AG04450 (cell line): ENCODE results near the gene EPN1. TPM values are rescaled to one million over a fixed set of nuclear protein-coding genes. Genes with fewer than 3 reads are reported as not detected.

Experiments
- CTCF ChIA-PET: fragments of 300-600, 350-600 bp; formaldehyde crosslinking; extraction: SDS; loops from one replicate; lab custom pipeline; 2022; ENCODE audit warnings: antibody characterized with exemption, inconsistent platforms; lab: Charles Lee
- POLR2A ChIA-PET: fragments of 350-600 bp; formaldehyde crosslinking; extraction: SDS; loops from one replicate; lab custom pipeline; 2021; ENCODE audit warnings: antibody characterized with exemption, inconsistent platforms; lab: Yijun Ruan, JAX
- DNase-seq: peaks from one replicate; pipeline ENCODE4 v3.0.0-alpha.2; 2011; ENCODE audit warnings: low read depth, low spot score
- H3K27ac ChIP-seq: one replicate; pipeline ENCODE4 v1.5.1; 2012; ENCODE audit warnings: low read depth, low read length, control low read depth
- H3K27me3 ChIP-seq: one replicate; pipeline ENCODE4 v1.6.0; 2012; ENCODE audit warnings: low read length; ENCODE audit not compliant: control insufficient read depth, insufficient read depth
- H3K4me3 ChIP-seq: 2 replicates; pipeline ENCODE4 v1.5.1; 2011; ENCODE audit warnings: mild to moderate bottlenecking, low read depth, low read length, control low read depth
- H3K9me3 ChIP-seq: 2 replicates; pipeline ENCODE4 v1.5.1; 2012; ENCODE audit warnings: low read length; ENCODE audit not compliant: control insufficient read depth, insufficient read depth
- polyA plus RNA-seq: library from polyadenylated mRNA; depleted of rRNA; stranded (reverse); fragments of >200 nt; gene quantifications from 2 replicates; pipeline ENCODE4 v1.2.3, GENCODE V29; 2011
- TF ChIP-seq, protein P1 (sequence below): IDR thresholded peaks from 2 replicates; pipeline ENCODE4 v1.5.1; 2011; ENCODE audit warnings: low read depth, low read length, control low read depth, inconsistent platforms

The EPN1 gene
- polyA plus RNA-seq, 1 experiment, result 32.1 TPM

DNA sequence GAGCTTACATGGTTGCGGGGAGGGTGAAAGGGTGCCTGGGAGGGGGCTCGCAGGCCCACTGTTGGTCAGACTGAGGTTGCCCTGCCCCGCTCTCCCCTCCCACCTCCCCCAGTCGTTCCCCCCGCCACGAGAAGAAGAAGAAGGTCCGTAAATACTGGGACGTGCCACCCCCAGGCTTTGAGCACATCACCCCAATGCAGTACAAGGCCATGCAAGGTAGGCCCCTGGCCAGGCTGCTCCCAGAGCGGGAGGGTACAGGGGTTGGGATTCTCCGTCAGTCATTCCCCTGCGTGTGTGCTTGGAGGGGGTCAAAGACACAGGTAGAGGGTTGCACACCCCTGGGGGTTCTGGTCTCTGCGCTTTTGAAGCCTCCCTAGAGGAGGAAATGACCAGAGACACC lies 14.6 kb upstream of the EPN1 start:
- no peaks in the 10 kb centered on the region for H3K27me3 ChIP-seq
- no peaks in the 10 kb centered on the region for H3K9me3 ChIP-seq
- ChIA-PET POLR2A (interaction anchor here (0.7 kb wide), 1 partner anchor 9 kb away, joined by 7 read pairs; no protein-coding TSS in a partner anchor), CTCF (interaction anchor here (0.6 to 2.3 kb wide), 2 partner anchors 11 to 22 kb away, joined by 5 to 8 read pairs; no protein-coding TSS in a partner anchor)
- DNase-seq, result no peak
- TF ChIP-seq, protein P1, sequence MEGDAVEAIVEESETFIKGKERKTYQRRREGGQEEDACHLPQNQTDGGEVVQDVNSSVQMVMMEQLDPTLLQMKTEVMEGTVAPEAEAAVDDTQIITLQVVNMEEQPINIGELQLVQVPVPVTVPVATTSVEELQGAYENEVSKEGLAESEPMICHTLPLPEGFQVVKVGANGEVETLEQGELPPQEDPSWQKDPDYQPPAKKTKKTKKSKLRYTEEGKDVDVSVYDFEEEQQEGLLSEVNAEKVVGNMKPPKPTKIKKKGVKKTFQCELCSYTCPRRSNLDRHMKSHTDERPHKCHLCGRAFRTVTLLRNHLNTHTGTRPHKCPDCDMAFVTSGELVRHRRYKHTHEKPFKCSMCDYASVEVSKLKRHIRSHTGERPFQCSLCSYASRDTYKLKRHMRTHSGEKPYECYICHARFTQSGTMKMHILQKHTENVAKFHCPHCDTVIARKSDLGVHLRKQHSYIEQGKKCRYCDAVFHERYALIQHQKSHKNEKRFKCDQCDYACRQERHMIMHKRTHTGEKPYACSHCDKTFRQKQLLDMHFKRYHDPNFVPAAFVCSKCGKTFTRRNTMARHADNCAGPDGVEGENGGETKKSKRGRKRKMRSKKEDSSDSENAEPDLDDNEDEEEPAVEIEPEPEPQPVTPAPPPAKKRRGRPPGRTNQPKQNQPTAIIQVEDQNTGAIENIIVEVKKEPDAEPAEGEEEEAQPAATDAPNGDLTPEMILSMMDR, result no peak
- no peak overlapping the region for H3K4me3 ChIP-seq
- H3K27ac ChIP-seq, result no peak overlapping the region

DNA sequence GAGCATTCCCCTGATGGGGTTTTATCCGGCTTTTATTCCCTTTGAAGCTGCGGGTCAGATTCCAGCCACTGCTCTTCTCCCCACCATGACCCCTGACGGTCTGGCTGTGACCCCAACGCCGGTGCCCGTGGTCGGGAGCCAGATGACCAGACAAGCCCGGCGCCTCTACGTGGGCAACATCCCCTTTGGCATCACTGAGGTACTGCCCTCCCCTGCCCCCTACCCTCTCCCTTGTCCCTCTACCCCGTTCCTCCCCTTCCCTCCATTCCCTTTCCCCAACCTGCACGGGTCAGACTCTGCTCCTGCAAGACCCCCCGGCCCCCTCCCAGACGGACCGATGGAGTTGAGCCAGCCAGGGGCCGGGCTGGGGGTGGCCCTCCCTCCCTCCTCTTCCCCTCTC lies 14.0 kb upstream of the EPN1 start:
- Histone ChIP-seq H3K9me3 (no peaks in the 10 kb centered on the region), H3K27ac (no peak overlapping the region), H3K27me3 (no peaks in the 10 kb centered on the region), H3K4me3 (no peak overlapping the region)
- ChIA-PET CTCF (interaction anchor here (2.3 kb wide), 1 partner anchor 11 kb away, joined by 8 read pairs; no protein-coding TSS in a partner anchor), POLR2A (no interaction called here)
- TF ChIP-seq, protein P1, result no peak
- no peak for DNase-seq

- Histone ChIP-seq H3K27ac (no peak overlapping the region), H3K27me3 (no peaks in the 10 kb centered on the region), H3K4me3 (no peak overlapping the region), H3K9me3 (no peaks in the 10 kb centered on the region)
- no peak for DNase-seq
- POLR2A ChIA-PET, result no interaction called here
- TF ChIP-seq, protein P1, result no peak
- CTCF ChIA-PET, result interaction anchor here (1.0 kb wide), 1 partner anchor 10 kb away, joined by 6 read pairs; no protein-coding TSS in a partner anchor
Observed at GRCh38 chr19:55661826-55662225, 13.2 kb upstream of the EPN1 start.

DNA sequence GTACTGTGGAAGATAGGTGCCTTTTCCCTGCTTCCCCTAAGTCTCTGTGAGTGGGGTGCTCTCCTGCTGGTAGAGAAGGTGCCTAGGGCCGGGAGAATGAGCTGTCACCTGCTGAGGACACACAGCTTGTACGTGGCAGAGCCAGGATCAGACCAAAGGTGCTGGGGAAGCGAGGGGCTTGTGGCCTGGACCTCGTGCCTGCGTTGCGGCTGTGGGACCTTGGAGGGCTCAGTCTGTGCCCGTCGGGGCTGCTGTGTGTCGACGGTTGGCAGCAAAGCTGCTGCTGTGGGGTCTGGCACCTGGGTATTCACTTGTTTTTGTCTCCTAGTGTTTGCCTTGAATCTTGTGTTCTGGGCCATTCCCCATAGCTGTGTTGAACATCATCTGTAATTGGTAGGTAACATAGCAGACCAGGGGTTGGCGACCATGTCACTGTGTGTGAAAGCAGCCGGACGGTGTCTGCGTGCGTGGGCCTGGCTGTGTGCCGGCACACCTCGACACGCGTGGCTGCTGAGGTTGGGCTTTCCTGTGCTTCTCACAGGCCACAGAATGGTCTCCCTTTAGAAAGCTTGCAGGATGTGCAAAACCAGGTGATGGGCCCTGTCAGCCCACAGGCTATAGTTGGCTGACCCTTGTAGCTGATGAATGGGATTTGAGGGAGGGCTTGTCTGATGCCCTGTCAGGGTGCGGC lies 11.0 kb upstream of the EPN1 start:
- no peak overlapping the region for H3K4me3 ChIP-seq
- no peak overlapping the region for H3K27ac ChIP-seq
- no peak for DNase-seq
- no peaks in the 10 kb centered on the region for H3K27me3 ChIP-seq
- ChIA-PET CTCF (no interaction called here), POLR2A (no interaction called here)
- no peaks in the 10 kb centered on the region for H3K9me3 ChIP-seq
- TF ChIP-seq, protein P1, result no peak

DNA sequence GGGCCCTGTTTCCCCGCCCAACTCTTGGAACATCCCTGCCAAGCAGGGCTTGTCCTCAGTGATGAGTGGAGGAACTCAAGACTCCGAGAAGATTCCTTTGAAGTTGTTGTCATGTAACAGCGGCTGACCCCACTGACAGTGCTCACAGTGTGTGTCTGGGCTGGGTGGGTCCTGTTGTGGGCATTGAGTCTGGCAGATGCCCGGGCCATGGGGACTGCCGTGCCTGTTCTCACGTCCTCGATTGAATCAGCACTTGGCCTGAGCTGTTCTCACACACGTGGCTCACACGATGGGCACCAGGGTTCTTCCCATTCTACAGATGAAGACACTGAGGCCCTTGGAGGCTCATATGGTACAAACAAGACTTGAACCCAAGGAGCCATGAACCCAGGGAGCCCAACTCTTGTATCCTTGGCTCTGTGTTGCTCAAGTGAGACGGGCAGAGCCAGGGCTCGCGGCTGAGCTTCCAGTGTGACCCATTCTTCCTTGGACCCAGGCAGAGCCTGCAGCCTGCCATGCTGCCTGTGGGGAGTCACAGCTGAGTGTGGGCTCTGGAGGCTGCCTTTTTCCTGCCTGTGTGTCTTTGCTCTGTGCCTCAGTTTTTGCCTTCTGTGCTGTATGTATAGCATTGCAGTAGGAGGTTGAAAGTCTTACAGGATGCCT lies 8.6 kb upstream of the EPN1 start:
- H3K27ac ChIP-seq, result peak overlapping the region; percentile 31
- ChIA-PET POLR2A (interaction anchor here (0.6 kb wide), 1 partner anchor 1664 kb away, joined by 5 read pairs; no protein-coding TSS in a partner anchor), CTCF (no interaction called here)
- no peaks in the 10 kb centered on the region; the same call in 1 of the 2 replicates for H3K9me3 ChIP-seq
- TF ChIP-seq, protein P1, result no peak
- no peak for DNase-seq
- H3K4me3 ChIP-seq, result no peak overlapping the region
- H3K27me3 ChIP-seq, result no peaks in the 10 kb centered on the region
